ENCODE data around the gene EIF4E. TPM values are rescaled to one million over a fixed set of nuclear protein-coding genes. Genes with fewer than 3 reads are reported as not detected.
"Not testable (repeated sequence)": the region's sequence is repeated elsewhere in the genome, so short reads cannot be mapped to it uniquely, and the experiment has no call there.

Gene EIF4E
- total and polyA plus RNA-seq, 4 donors: 105 to 183 (median 131) TPM

- WGBS (ENCODE audit: insufficient coverage): 97% methylated on average over 5 of the region's 6 CpGs
Observed at GRCh38 chr4:98890702-98891455, 38.1 kb downstream of the EIF4E start.

GRCh38 chr4:98887145-98887544 is 41.8 kb downstream of the EIF4E start:
- Histone ChIP-seq H3K9me3 (ENCODE audit: control insufficient read depth, insufficient read depth, low read length) (no peaks in the 10 kb centered on the region), H3K4me3 (ENCODE audit: low read depth, low read length) (no peak overlapping the region), H3K27me3 (ENCODE audit: control insufficient read depth, insufficient read depth, low read length) (no peaks in the 10 kb centered on the region), H3K27ac (ENCODE audit: low read depth, low read length) (no peak overlapping the region), H3K36me3 (ENCODE audit: control insufficient read depth, insufficient read depth, low read length) (peaks cover 18% of the 10 kb centered on the region), H3K4me1 (ENCODE audit: control insufficient read depth, insufficient read depth, low read length) (no peaks in the 10 kb centered on the region)
- WGBS (ENCODE audit: insufficient coverage): 100% methylated on average over 1 of the region's 2 CpGs
- no peak for DNase-seq (ENCODE audit: low read depth in 4 of 6, low spot score in 6 of 6)

More at GRCh38 chr4:98890702-98891455, 38.1 kb downstream of the EIF4E start:
- DNase-seq (ENCODE audit: low read depth in 4 of 6, low spot score in 6 of 6): no peak
- no peak overlapping the region for H3K4me3 ChIP-seq (ENCODE audit: low read depth, low read length)
- H3K27me3 ChIP-seq (ENCODE audit: control insufficient read depth, insufficient read depth, low read length): no peaks in the 10 kb centered on the region
- peaks cover 4% of the 10 kb centered on the region for H3K9me3 ChIP-seq (ENCODE audit: control insufficient read depth, insufficient read depth, low read length)
- H3K27ac ChIP-seq (ENCODE audit: low read depth, low read length): no peak overlapping the region
- no peaks in the 10 kb centered on the region for H3K4me1 ChIP-seq (ENCODE audit: control insufficient read depth, insufficient read depth, low read length)
- H3K36me3 ChIP-seq (ENCODE audit: control insufficient read depth, insufficient read depth, low read length): peaks cover 11% of the 10 kb centered on the region

GRCh38 chr4:98886382-98886781 is 42.6 kb downstream of the EIF4E start:
- not testable (repeated sequence) for H3K4me3 ChIP-seq (ENCODE audit: low read depth, low read length); H3K9me3 ChIP-seq (ENCODE audit: control insufficient read depth, insufficient read depth, low read length); H3K4me1 ChIP-seq (ENCODE audit: control insufficient read depth, insufficient read depth, low read length); DNase-seq (ENCODE audit: low read depth in 4 of 6, low spot score in 6 of 6); H3K27ac ChIP-seq (ENCODE audit: low read depth, low read length); H3K27me3 ChIP-seq (ENCODE audit: control insufficient read depth, insufficient read depth, low read length)
- peaks cover 18% of the 10 kb centered on the region for H3K36me3 ChIP-seq (ENCODE audit: control insufficient read depth, insufficient read depth, low read length)
- WGBS (ENCODE audit: insufficient coverage): no CpG with 5 or more reads among the region's 2 CpGs

GRCh38 chr4:98880884-98881283 is 48.0 kb downstream of the EIF4E start:
- no CpG with 5 or more reads among the region's 4 CpGs for WGBS (ENCODE audit: insufficient coverage)

GRCh38 chr4:98879515-98879914 is 49.4 kb downstream of the EIF4E start:
- Histone ChIP-seq H3K4me3 (ENCODE audit: low read depth, low read length) (no peak overlapping the region), H3K27me3 (ENCODE audit: control insufficient read depth, insufficient read depth, low read length) (no peaks in the 10 kb centered on the region)

More at GRCh38 chr4:98880884-98881283, 48.0 kb downstream of the EIF4E start:
- H3K4me1 ChIP-seq (ENCODE audit: control insufficient read depth, insufficient read depth, low read length); H3K4me3 ChIP-seq (ENCODE audit: low read depth, low read length); DNase-seq (ENCODE audit: low read depth in 4 of 6, low spot score in 6 of 6); H3K27me3 ChIP-seq (ENCODE audit: control insufficient read depth, insufficient read depth, low read length); H3K27ac ChIP-seq (ENCODE audit: low read depth, low read length); H3K9me3 ChIP-seq (ENCODE audit: control insufficient read depth, insufficient read depth, low read length): not testable (repeated sequence)
- peaks cover 12% of the 10 kb centered on the region for H3K36me3 ChIP-seq (ENCODE audit: control insufficient read depth, insufficient read depth, low read length)

GRCh38 chr4:98873059-98873458 is 55.9 kb downstream of the EIF4E start:
- DNase-seq (ENCODE audit: low read depth in 4 of 6, low spot score in 6 of 6): no peak
- no peak overlapping the region for H3K4me3 ChIP-seq (ENCODE audit: low read depth, low read length)
- WGBS (ENCODE audit: insufficient coverage): no CpG with 5 or more reads among the region's 2 CpGs

More at GRCh38 chr4:98879515-98879914, 49.4 kb downstream of the EIF4E start:
- Histone ChIP-seq H3K4me1 (ENCODE audit: control insufficient read depth, insufficient read depth, low read length) (no peaks in the 10 kb centered on the region), H3K9me3 (ENCODE audit: control insufficient read depth, insufficient read depth, low read length) (no peaks in the 10 kb centered on the region), H3K36me3 (ENCODE audit: control insufficient read depth, insufficient read depth, low read length) (peaks cover 11% of the 10 kb centered on the region), H3K27ac (ENCODE audit: low read depth, low read length) (no peak overlapping the region)
- DNase-seq (ENCODE audit: low read depth in 4 of 6, low spot score in 6 of 6): no peak

GRCh38 chr4:98872120-98872906 is 56.6 kb downstream of the EIF4E start:
- not testable (repeated sequence) for DNase-seq (ENCODE audit: low read depth in 4 of 6, low spot score in 6 of 6); H3K4me1 ChIP-seq (ENCODE audit: control insufficient read depth, insufficient read depth, low read length); H3K9me3 ChIP-seq (ENCODE audit: control insufficient read depth, insufficient read depth, low read length); H3K4me3 ChIP-seq (ENCODE audit: low read depth, low read length); H3K27ac ChIP-seq (ENCODE audit: low read depth, low read length); H3K27me3 ChIP-seq (ENCODE audit: control insufficient read depth, insufficient read depth, low read length); H3K36me3 ChIP-seq (ENCODE audit: control insufficient read depth, insufficient read depth, low read length)
- WGBS (ENCODE audit: insufficient coverage): no CpG with 5 or more reads among the region's 3 CpGs

More at GRCh38 chr4:98873059-98873458, 55.9 kb downstream of the EIF4E start:
- peaks cover 2% of the 10 kb centered on the region for H3K36me3 ChIP-seq (ENCODE audit: control insufficient read depth, insufficient read depth, low read length)
- H3K4me1 ChIP-seq (ENCODE audit: control insufficient read depth, insufficient read depth, low read length): no peaks in the 10 kb centered on the region
- H3K27me3 ChIP-seq (ENCODE audit: control insufficient read depth, insufficient read depth, low read length): no peaks in the 10 kb centered on the region
- H3K9me3 ChIP-seq (ENCODE audit: control insufficient read depth, insufficient read depth, low read length): no peaks in the 10 kb centered on the region
- H3K27ac ChIP-seq (ENCODE audit: low read depth, low read length): no peak overlapping the region

GRCh38 chr4:98867648-98868047 is 61.3 kb downstream of the EIF4E start:
- no CpG with 5 or more reads among the region's 1 CpG for WGBS (ENCODE audit: insufficient coverage)
- DNase-seq (ENCODE audit: low read depth in 4 of 6, low spot score in 6 of 6): no peak
- no peaks in the 10 kb centered on the region for H3K27me3 ChIP-seq (ENCODE audit: control insufficient read depth, insufficient read depth, low read length)

GRCh38 chr4:98865059-98865458 is 63.9 kb downstream of the EIF4E start:
- Histone ChIP-seq H3K4me3 (ENCODE audit: low read depth, low read length) (no peak overlapping the region), H3K27ac (ENCODE audit: low read depth, low read length) (no peak overlapping the region), H3K27me3 (ENCODE audit: control insufficient read depth, insufficient read depth, low read length) (no peaks in the 10 kb centered on the region), H3K36me3 (ENCODE audit: control insufficient read depth, insufficient read depth, low read length) (no peaks in the 10 kb centered on the region), H3K4me1 (ENCODE audit: control insufficient read depth, insufficient read depth, low read length) (no peaks in the 10 kb centered on the region), H3K9me3 (ENCODE audit: control insufficient read depth, insufficient read depth, low read length) (no peaks in the 10 kb centered on the region)
- no peak for DNase-seq (ENCODE audit: low read depth in 4 of 6, low spot score in 6 of 6)
- WGBS (ENCODE audit: insufficient coverage): 96% methylated on average over 3 of the region's 6 CpGs

More at GRCh38 chr4:98867648-98868047, 61.3 kb downstream of the EIF4E start:
- no peak overlapping the region for H3K27ac ChIP-seq (ENCODE audit: low read depth, low read length)
- H3K4me1 ChIP-seq (ENCODE audit: control insufficient read depth, insufficient read depth, low read length): no peaks in the 10 kb centered on the region
- no peaks in the 10 kb centered on the region for H3K9me3 ChIP-seq (ENCODE audit: control insufficient read depth, insufficient read depth, low read length)
- H3K36me3 ChIP-seq (ENCODE audit: control insufficient read depth, insufficient read depth, low read length): no peaks in the 10 kb centered on the region
- H3K4me3 ChIP-seq (ENCODE audit: low read depth, low read length): no peak overlapping the region

All from spinal cord (tissue), 10 donors.